HepG2 (cell line): ENCODE data around the gene SLC16A3. TPM values are rescaled to one million over a fixed set of nuclear protein-coding genes. Genes with fewer than 3 reads are reported as not detected.

Source experiments
- HMGXB3 ChIP-seq: sonication (generic); formaldehyde crosslinking; IDR thresholded peaks from 2 replicates; pipeline ENCODE4 v1.4.0; 2020; ENCODE audit warnings: missing genetic modification reagents, borderline replicate concordance
- KLF9 ChIP-seq: IDR thresholded peaks from 2 replicates; pipeline ENCODE4 v1.6.1; 2016; ENCODE audit warnings: low read depth
- MAFK ChIP-seq, 2 experiments: IDR thresholded peaks in 1 of 2; conservative IDR thresholded peaks in 1 of 2; 2 replicates each; pipeline ENCODE4 v1.6.1; 2011; ENCODE audit warnings: improper control_type of control experiment in 2 of 2, low read length in 2 of 2
- NFIB ChIP-seq: sonication (generic); formaldehyde crosslinking; IDR thresholded peaks from 2 replicates; pipeline ENCODE4 v1.9.0; 2021; ENCODE audit warnings: missing genetic modification reagents, mild to moderate bottlenecking, borderline replicate concordance
- ZBTB34 ChIP-seq: sonication (generic); formaldehyde crosslinking; IDR thresholded peaks from 2 replicates; pipeline ENCODE4 v1.8.0; 2022; ENCODE audit warnings: mild to moderate bottlenecking, missing genetic modification reagents
- ZFP36 ChIP-seq: fragments of 150-350 bp; IDR thresholded peaks from 2 replicates; pipeline ENCODE4 v1.6.1; 2018; ENCODE audit warnings: borderline replicate concordance, low read length, low read depth; ENCODE audit not compliant: partially characterized antibody
- ZNF24 ChIP-seq: fragments of 450-650 bp; IDR thresholded peaks from 2 replicates; pipeline ENCODE4 v1.6.1; 2017; ENCODE audit warnings: antibody characterized with exemption, mild to moderate bottlenecking
- ZNF589 ChIP-seq: sonication (generic); formaldehyde crosslinking; conservative IDR thresholded peaks from 2 replicates; pipeline ENCODE4 v1.8.0; 2022; ENCODE audit warnings: mild to moderate bottlenecking, moderate library complexity, missing genetic modification reagents
- polyA plus RNA-seq, 8 experiments: library from polyadenylated mRNA; depleted of rRNA in 3 of 8; stranded (reverse) in 7 of 8; unstranded in 1 of 8; fragments of >200 nt; fragmentation: Illumina TruSeq in 4 of 8; extraction: Trizol in 4 of 8; gene quantifications; 2 replicates each; pipeline versions ENCODE4 v1.2.1 to v1.2.3, GENCODE V29; 2011 to 2016; ENCODE audit warnings: low read depth in 4 of 8, missing spikeins in 1 of 8, mixed read lengths in 1 of 8; ENCODE audit not compliant: insufficient read depth in 1 of 8
- total RNA-seq, 5 experiments: library from RNA; depleted of rRNA; stranded (reverse); fragments of >200 nt; fragmentation: Illumina TruSeq; extraction: Trizol; gene quantifications; 2 replicates each; pipeline ENCODE4 v1.2.3, GENCODE V29; 2016; ENCODE audit warnings: low read depth in 1 of 5
- TF ChIP-seq, protein P1 (sequence below), 2 experiments: IDR thresholded peaks; 2 replicates each; pipeline ENCODE4 v1.6.1; 2011 to 2012; ENCODE audit warnings: low read length in 2 of 2, borderline replicate concordance in 1 of 2, low read depth in 1 of 2, mild to moderate bottlenecking in 1 of 2, moderate library complexity in 1 of 2
- TF ChIP-seq, protein P2 (sequence below): sonication (generic); formaldehyde crosslinking; IDR thresholded peaks from 2 replicates; pipeline ENCODE4 v1.9.0; 2022; ENCODE audit warnings: missing genetic modification reagents, mild to moderate bottlenecking, borderline replicate concordance

SLC16A3 gene
- total and polyA plus RNA-seq, 2 of the 13 experiments (the other 11 are each of a cell fraction or from before 2014, with no cell fraction given), result 242 to 349 TPM

- no peak for TF ChIP-seq HMGXB3 (CRISPR knock-in tag)
- peak; percentile 80; the same call in 1 of the 2 replicates for TF ChIP-seq NFIB (CRISPR knock-in tag)
- TF ChIP-seq ZNF24, result no peak
- TF ChIP-seq, protein P1, sequence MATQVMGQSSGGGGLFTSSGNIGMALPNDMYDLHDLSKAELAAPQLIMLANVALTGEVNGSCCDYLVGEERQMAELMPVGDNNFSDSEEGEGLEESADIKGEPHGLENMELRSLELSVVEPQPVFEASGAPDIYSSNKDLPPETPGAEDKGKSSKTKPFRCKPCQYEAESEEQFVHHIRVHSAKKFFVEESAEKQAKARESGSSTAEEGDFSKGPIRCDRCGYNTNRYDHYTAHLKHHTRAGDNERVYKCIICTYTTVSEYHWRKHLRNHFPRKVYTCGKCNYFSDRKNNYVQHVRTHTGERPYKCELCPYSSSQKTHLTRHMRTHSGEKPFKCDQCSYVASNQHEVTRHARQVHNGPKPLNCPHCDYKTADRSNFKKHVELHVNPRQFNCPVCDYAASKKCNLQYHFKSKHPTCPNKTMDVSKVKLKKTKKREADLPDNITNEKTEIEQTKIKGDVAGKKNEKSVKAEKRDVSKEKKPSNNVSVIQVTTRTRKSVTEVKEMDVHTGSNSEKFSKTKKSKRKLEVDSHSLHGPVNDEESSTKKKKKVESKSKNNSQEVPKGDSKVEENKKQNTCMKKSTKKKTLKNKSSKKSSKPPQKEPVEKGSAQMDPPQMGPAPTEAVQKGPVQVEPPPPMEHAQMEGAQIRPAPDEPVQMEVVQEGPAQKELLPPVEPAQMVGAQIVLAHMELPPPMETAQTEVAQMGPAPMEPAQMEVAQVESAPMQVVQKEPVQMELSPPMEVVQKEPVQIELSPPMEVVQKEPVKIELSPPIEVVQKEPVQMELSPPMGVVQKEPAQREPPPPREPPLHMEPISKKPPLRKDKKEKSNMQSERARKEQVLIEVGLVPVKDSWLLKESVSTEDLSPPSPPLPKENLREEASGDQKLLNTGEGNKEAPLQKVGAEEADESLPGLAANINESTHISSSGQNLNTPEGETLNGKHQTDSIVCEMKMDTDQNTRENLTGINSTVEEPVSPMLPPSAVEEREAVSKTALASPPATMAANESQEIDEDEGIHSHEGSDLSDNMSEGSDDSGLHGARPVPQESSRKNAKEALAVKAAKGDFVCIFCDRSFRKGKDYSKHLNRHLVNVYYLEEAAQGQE (IDR thresholded peaks at IDR 0.05; ENCODE audit: borderline replicate concordance in 1 of 2, low read depth in 1 of 2, low read length in 2 of 2), result no peak
- peak; percentile 94 for TF ChIP-seq ZNF589
- peak; percentile 97; the same call in 1 of the 2 replicates for TF ChIP-seq KLF9 (CRISPR knock-in tag)
- peak in 1 of 2 experiments; percentile 53; a peak in 2 of 4 replicates for TF ChIP-seq MAFK (conservative IDR thresholded peaks at IDR 0.05 in 1 of 2, IDR thresholded peaks at IDR 0.05 in 1 of 2; ENCODE audit: low read length in 2 of 2)
- TF ChIP-seq, protein P2, sequence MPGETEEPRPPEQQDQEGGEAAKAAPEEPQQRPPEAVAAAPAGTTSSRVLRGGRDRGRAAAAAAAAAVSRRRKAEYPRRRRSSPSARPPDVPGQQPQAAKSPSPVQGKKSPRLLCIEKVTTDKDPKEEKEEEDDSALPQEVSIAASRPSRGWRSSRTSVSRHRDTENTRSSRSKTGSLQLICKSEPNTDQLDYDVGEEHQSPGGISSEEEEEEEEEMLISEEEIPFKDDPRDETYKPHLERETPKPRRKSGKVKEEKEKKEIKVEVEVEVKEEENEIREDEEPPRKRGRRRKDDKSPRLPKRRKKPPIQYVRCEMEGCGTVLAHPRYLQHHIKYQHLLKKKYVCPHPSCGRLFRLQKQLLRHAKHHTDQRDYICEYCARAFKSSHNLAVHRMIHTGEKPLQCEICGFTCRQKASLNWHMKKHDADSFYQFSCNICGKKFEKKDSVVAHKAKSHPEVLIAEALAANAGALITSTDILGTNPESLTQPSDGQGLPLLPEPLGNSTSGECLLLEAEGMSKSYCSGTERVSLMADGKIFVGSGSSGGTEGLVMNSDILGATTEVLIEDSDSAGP (CRISPR knock-in tag), result peak; percentile 81
- TF ChIP-seq ZFP36, result no peak
- peak; percentile 45; the same call in 1 of the 2 replicates for TF ChIP-seq ZBTB34 (CRISPR knock-in tag)
Measured at GRCh38 chr17:82230609-82231311, 1.9 kb downstream of the SLC16A3 start (continued).
